Stimulated activated CD8-positive, alpha-beta memory T cell treated with anti-CD3 and anti-CD28 coated beads, Interleukin-15, amount 100 ng/mL, for 4 hours (primary cell): ENCODE data around the gene ADORA2A.

Experiments used
- DNase-seq, 2 donors: peaks; one replicate each; pipeline ENCODE4 v3.0.0-alpha.2; 2020; ENCODE audit warnings: low read depth in 2 of 2

The ADORA2A gene

DNA sequence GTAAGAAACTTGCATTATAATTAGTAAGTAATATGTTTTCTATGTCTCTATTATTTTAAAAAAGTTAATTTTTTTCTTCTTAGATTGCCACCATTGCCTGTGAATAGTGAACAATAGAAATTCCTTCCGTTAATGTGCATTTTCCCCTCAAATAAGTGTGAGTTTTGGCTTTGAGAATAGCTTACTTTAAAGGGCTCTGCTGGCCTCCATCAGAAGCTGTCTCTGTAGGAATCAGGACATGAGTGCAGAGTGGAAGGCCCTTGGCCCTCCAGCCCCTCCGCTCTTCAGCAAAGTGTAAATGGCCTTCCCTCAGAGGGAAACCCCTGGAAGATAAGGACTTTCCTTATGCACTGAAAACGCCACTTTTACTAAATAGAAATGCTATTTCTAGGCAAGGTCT is 24.1 kb upstream of the ADORA2A start:
- DNase-seq = no peak

- no peak for DNase-seq
These were observed 22.7 kb upstream of the ADORA2A start for GRCh38 chr22:24404561-24405275.

DNA sequence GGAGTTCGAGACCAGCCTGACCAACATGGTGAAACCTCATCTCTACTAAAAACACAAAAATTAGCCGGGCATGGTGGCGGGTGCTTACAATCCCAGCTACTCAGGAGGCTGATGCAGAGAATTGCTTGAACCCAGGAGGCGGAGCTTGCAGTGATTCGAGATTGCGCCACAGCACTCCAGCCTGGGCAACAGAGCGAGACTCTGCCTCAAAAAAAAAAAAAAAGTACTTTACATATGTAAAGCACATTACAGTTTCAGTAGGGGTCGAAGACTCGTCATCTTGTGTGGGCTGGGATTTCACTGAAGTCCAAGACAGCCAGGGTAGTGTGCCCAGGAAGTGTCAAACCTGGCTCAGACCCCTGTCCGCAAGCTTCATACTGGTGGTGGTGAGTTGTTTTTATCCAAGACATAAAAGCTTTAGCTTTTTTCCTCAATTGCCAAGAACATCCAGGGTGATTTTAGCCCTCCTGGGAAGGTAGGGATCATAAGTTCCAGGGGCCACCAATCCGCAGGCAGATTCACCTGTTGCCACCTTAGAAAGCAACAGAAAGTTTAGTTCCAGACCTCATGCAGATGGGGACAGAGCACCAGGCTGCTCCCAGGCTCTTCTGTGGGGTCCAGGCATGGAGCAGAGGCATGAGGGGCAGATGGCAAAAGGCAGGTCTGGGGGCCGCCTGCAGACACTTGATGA is 21.6 kb upstream of the ADORA2A start:
- no peak for DNase-seq

- no peak for DNase-seq
These were observed 20.8 kb upstream of the ADORA2A start for GRCh38 chr22:24406322-24407277.

- DNase-seq = no peak
These were observed 20.1 kb upstream of the ADORA2A start for GRCh38 chr22:24407278-24407665.

GRCh38 chr22:24407884-24408283 is 19.5 kb upstream of the ADORA2A start:
- no peak for DNase-seq

DNA sequence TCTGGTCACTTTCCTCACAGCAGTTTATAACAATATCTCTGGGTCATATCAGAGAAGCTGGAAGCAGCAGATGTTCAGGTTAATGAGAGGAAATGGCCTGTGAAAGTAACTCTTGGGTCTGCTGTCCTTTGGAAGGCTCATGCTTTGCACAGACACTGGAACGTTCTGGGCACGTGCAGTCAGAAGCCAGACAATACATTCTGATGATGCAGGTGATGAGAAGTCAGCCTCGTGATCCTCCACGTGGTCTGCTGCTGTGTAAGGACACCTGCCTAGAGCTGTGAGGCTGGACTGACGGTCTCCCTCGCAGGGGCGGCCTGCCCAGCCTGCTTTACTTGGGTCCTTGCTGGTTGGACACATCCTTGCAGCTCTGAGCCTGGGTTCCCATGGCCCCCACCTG is 18.8 kb upstream of the ADORA2A start:
- no peak for DNase-seq

GRCh38 chr22:24409707-24410106 is 17.7 kb upstream of the ADORA2A start:
- no peak for DNase-seq

GRCh38 chr22:24410110-24410856 is 17.1 kb upstream of the ADORA2A start:
- DNase-seq = no peak

DNA sequence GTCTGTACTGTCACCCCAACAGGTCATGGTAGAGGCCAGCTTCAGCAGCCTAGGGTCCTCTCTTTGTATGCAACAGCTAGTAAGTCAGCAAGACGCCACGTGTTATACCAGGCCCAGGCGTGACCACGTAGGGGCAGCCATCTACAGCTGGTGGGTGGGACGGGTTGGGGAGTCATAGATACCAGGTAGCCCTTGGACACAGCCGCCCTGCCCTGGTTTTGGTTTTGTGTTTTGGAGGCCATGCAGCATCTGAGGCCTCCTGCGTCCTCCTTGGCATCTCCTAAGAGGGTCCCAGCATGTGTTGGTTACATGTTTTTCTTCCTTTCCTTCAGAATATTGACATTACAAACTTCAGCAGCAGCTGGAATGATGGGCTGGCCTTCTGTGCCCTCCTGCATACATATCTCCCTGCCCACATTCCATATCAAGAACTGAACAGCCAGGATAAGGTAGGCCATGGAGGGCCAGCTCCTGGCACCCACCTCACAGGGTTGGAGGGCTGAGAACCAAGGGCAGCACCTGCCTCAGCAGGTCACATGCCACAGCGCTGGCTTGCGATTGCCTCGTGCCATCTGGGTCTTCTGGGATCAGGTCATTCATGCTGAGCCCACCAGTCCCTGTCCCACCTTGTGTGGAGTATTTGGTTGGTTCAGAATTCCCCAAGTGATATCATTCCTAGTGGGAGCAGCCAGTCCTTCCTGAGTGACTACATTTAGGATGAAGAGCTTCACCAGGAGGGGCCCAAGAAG is 16.0 kb upstream of the ADORA2A start:
- no peak for DNase-seq

DNA sequence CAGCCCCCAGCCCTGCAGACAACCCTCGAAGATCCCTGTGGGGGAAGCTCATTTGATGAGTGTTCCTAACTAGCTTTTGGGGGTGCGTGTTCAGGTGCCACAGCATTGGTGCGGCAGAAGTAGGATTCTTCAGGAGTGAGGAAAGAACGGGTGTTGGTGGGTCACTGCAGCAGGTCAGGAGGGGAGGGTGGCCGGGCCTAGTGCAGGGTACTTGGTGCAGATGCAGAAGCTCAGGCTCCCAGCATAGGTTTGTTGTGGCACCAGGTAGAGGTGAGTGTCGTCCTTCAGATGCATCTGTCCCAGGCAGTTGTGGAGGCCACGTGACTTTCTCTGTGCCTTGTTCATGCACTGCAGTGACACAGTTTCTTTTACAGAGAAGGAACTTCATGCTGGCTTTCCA is 15.1 kb upstream of the ADORA2A start:
- no peak for DNase-seq

DNA sequence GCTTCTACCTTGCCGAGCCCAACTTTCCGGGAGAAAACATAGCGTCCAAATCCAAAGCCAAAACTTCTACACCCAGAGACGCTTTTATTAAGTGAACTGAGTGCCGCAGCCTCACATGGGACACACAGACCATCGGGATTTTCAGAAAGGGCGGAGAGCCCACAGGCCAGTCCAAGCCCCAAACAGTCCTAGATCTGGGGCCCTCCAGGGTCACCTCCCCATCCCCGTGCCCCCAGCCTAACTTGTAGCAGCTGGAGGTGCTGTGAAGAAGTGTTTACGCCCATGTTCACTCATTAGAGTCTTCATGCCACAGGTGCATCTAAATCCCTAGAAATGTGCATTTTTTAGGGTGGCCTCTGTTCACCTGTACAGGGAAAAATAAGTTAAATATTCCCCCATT is 14.1 kb upstream of the ADORA2A start:
- DNase-seq = no peak

DNA sequence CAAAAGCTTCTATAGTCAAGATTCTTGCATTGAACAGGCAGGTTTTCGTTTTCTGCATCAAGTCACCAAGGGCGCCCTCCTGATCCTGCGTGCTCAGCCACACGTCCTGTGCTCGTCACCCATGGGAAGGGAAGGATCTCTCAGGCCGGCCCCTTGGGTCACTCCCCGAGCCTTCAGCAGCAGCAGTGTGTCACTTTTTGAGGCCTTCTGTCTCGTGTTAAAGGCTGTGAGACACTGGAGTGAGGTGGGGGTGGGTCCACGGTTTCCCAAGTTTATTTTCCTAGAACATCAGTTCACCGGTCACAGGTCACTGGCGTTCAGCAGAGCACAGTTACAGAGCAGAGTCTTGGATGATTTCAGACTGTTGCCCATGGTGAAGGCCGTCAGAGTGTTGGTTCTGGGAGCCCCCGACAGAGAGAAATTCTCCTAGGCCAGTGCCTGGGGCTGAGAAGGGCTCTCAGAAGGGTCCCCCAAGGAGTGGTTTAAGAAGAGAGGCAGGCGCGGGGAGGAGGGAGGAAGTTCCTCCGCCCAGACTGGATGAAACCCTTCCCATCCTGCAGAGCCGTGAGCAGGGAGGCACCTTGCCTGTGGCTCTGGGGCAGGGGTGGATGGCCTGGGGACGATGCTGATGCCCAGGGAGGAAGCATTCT is 13.5 kb upstream of the ADORA2A start:
- DNase-seq = no peak

DNA sequence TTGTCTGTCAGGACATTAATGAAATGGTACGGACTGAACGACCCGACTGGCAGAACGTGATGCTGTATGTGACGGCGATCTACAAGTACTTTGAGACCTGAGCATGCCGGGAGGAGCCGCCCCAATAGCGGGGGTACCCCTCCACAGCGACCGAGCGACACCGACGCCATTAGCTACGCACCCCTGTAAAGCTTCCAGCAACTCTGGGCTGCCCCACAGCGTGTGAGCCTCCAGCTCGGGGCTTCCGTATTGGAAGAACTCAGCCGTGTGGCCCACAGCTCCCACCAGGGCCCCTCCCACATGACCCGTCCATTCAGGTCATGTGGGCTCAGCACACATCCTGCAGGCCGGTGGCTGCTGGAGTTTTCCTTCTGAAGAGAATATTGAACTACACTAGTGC is 12.9 kb upstream of the ADORA2A start:
- no peak for DNase-seq

- DNase-seq = no peak
These were observed 12.1 kb upstream of the ADORA2A start for GRCh38 chr22:24414984-24415945.

DNA sequence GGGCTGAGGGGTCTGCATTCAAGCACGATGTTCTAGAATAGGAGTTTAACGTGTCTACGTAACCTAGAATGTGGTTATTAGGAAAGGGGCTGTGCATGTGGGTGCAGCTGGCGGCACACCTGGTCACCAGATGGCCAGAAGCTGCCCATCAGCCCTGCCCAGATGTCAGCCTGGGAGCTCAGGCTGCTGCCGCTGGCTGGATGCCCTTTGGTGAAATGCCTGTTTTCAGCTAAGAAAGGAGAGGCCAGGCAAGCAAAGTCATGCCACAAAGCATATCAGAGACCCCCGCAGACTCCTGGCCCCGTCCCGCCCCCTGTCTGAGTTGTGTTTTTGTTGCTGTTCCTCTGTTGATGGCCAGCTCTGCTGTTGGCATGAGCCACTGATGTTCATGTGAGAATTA is 11.3 kb upstream of the ADORA2A start:
- DNase-seq = no peak

DNA sequence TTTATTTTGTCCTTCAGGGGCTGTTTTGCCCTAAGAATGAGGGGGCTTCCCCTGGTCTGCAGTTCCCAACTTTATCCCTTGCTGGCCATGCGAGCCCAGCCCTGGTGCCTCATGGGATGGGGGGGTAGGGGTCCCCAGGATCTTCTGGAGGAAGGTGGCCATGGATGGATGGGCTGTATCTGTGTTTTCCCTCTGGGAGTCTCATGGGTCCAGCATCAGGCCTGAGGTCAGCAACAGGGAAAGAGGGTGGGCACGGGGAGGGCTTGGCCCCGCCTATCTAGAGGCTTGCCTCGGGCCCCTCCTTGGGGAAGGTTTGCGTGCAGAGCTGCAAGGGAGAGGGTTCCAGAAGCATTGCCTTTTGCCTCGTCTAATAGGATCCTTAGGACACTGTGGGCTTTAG is 10.8 kb upstream of the ADORA2A start:
- DNase-seq = no peak

- no peak for DNase-seq
These were observed 10.2 kb upstream of the ADORA2A start for GRCh38 chr22:24417200-24417599.

DNA sequence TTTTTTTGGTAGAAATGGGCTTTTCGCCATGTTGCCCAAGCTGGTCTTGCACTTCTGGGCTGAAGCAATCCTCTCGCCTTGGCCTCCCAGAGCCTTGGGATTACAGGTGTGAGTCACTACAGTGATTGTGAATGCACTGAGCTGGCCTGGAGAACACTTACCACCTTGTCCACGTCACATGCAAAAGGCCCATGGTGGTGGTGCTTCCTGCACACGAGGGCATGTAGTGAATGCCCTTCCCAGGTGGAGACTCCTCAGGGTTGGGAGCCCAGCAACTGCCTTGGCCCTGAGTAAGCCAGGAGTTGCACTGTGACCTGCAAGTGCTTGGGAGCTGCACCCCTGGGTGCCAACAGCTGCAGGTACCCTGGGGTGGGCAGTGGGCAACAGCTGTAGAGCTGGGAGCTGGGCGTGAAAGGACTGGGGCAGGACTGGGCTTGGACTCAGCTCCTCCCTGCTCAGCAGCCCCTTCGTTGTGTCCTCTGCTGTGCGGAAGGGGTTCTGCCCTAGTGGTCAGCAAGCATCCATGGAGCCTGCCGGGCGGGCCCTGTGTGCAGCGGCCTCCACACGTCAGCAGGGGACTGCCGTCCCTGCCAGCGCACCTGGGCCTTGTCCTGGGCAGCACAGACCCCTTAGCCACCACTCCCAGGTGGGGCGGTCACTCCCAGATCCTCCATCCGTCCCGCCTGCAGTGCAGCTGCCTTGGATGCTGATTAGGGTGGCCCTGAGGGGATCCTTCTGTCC is 9.3 kb upstream of the ADORA2A start:
- DNase-seq = no peak
